ENCODE results near the gene DAB2IP.
"Not testable (repeated sequence)": the region's sequence is repeated elsewhere in the genome, so short reads cannot be mapped to it uniquely, and the experiment has no call there.

The DAB2IP gene

GRCh38 chr9:121642758-121643157, 8.7 kb upstream of the DAB2IP start:
- no peak overlapping the region for H3K4me3 ChIP-seq (ENCODE audit: low read length)
- no peak overlapping the region for H2AFZ ChIP-seq (ENCODE audit: low read depth, low read length)
- no peak overlapping the region for H3K9ac ChIP-seq (ENCODE audit: low read length)
- peaks cover 11% of the 10 kb centered on the region for H3K4me1 ChIP-seq (ENCODE audit: low read length)
- no peaks in the 10 kb centered on the region for H3K36me3 ChIP-seq (replicated peaks; ENCODE audit: low read depth, low read length)
- TF ChIP-seq CTCF (IDR thresholded peaks at IDR 0.05; ENCODE audit: low read depth, low read length) (no peak), EZH2phosphoT487 (IDR thresholded peaks at IDR 0.05; ENCODE audit: low read depth) (no peak)
- no peaks in the 10 kb centered on the region for H4K20me1 ChIP-seq (ENCODE audit: insufficient read depth, low read length)
- 0 out of 2 replicates have a peak, but pooled peaks cover 9% of the 10 kb centered on the region for H3K27me3 ChIP-seq (ENCODE audit: low read depth, low read length)
- H3K4me2 ChIP-seq (ENCODE audit: low read length), result no peak overlapping the region
- H3K27ac ChIP-seq (ENCODE audit: low read length), result no peak overlapping the region
- H3K79me2 ChIP-seq (ENCODE audit: low read length), result no peaks in the 10 kb centered on the region
- no peaks in the 10 kb centered on the region for H3K9me3 ChIP-seq (ENCODE audit: insufficient read depth, low read length)

- no peak overlapping the region for H3K27ac ChIP-seq (ENCODE audit: low read length)
- H4K20me1 ChIP-seq (ENCODE audit: insufficient read depth, low read length), result no peaks in the 10 kb centered on the region
- H3K36me3 ChIP-seq (replicated peaks; ENCODE audit: low read depth, low read length), result no peaks in the 10 kb centered on the region
- H2AFZ ChIP-seq (ENCODE audit: low read depth, low read length), result no peak overlapping the region
- H3K27me3 ChIP-seq (ENCODE audit: low read depth, low read length), result 0 out of 2 replicates have a peak, but pooled peaks cover 9% of the 10 kb centered on the region
- H3K4me3 ChIP-seq (ENCODE audit: low read length), result no peak overlapping the region
- peaks cover 11% of the 10 kb centered on the region for H3K4me1 ChIP-seq (ENCODE audit: low read length)
- H3K4me2 ChIP-seq (ENCODE audit: low read length), result no peak overlapping the region
- no peak overlapping the region for H3K9ac ChIP-seq (ENCODE audit: low read length)
- TF ChIP-seq CTCF (IDR thresholded peaks at IDR 0.05; ENCODE audit: low read depth, low read length), result no peak
- TF ChIP-seq EZH2phosphoT487 (IDR thresholded peaks at IDR 0.05; ENCODE audit: low read depth), result no peak
- H3K9me3 ChIP-seq (ENCODE audit: insufficient read depth, low read length), result no peaks in the 10 kb centered on the region
- no peaks in the 10 kb centered on the region for H3K79me2 ChIP-seq (ENCODE audit: low read length)
Observed at GRCh38 chr9:121643473-121643872, 8.0 kb upstream of the DAB2IP start.

- not testable (repeated sequence) for H3K9me3 ChIP-seq (ENCODE audit: insufficient read depth, low read length); H3K36me3 ChIP-seq (replicated peaks; ENCODE audit: low read depth, low read length); H4K20me1 ChIP-seq (ENCODE audit: insufficient read depth, low read length); H3K9ac ChIP-seq (ENCODE audit: low read length); H2AFZ ChIP-seq (ENCODE audit: low read depth, low read length); H3K4me2 ChIP-seq (ENCODE audit: low read length); H3K79me2 ChIP-seq (ENCODE audit: low read length); H3K4me3 ChIP-seq (ENCODE audit: low read length); H3K27ac ChIP-seq (ENCODE audit: low read length); H3K27me3 ChIP-seq (ENCODE audit: low read depth, low read length)
- peaks cover 11% of the 10 kb centered on the region for H3K4me1 ChIP-seq (ENCODE audit: low read length)
Observed at GRCh38 chr9:121644040-121644439, 7.4 kb upstream of the DAB2IP start.

GRCh38 chr9:121645003-121645402, 6.4 kb upstream of the DAB2IP start:
- TF ChIP-seq CTCF (IDR thresholded peaks at IDR 0.05; ENCODE audit: low read depth, low read length) (no peak), EZH2phosphoT487 (IDR thresholded peaks at IDR 0.05; ENCODE audit: low read depth) (no peak)

More at GRCh38 chr9:121645003-121645402, 6.4 kb upstream of the DAB2IP start:
- Histone ChIP-seq H4K20me1 (ENCODE audit: insufficient read depth, low read length) (no peaks in the 10 kb centered on the region), H3K27me3 (ENCODE audit: low read depth, low read length) (0 out of 2 replicates have a peak, but pooled peaks cover 9% of the 10 kb centered on the region), H3K27ac (ENCODE audit: low read length) (no peak overlapping the region), H3K4me3 (ENCODE audit: low read length) (no peak overlapping the region), H3K4me1 (ENCODE audit: low read length) (peaks cover 11% of the 10 kb centered on the region), H3K79me2 (ENCODE audit: low read length) (no peaks in the 10 kb centered on the region), H3K4me2 (ENCODE audit: low read length) (no peak overlapping the region), H3K9me3 (ENCODE audit: insufficient read depth, low read length) (no peaks in the 10 kb centered on the region), H3K36me3 (replicated peaks; ENCODE audit: low read depth, low read length) (no peaks in the 10 kb centered on the region), H2AFZ (ENCODE audit: low read depth, low read length) (no peak overlapping the region), H3K9ac (ENCODE audit: low read length) (no peak overlapping the region)

Measured in OCI-LY3 (cell line).